ENCODE data around the gene C2CD2L.
"Not testable (repeated sequence)": the region's sequence is repeated elsewhere in the genome, so short reads cannot be mapped to it uniquely, and the experiment has no call there.

Gene C2CD2L

DNA sequence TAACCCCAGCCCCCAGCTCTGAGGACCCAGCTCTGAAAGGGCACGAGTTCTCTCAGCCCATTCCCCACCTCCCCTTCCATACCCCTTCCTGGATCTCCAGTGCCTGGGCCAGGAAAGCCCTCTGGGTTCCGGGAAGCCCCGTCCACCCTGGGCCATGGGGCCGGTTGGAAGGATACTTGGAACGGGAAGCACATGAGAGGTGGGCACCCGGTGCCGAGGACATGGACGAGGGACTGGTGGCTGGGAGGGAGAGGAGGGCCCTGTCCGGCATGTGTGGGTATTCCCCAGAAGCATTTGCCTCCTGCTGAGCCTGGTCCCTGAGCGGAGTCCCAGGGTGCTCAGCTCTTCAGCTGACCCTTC is 9.1 kb downstream of the C2CD2L start:
- no peak for DNase-seq

DNA sequence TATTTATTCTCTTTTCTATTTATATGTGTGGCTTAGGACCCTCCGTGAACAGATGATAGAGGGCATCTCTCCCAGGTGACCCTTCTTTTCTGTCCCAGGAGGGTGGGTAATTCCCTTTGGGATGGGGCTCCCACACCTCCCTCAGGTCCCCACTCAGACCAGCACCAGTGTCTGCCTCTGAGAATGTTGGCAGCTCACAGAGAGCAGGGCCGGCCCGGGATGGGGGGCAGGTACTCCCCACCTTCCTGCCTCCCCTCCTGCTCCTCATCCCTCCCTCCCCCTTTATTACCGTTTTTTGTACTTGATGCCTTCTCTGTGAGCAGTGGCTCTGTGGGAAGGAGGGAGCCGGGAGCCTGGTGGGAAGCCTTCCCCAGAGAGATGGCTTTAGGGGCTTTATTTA is 9.5 kb downstream of the C2CD2L start:
- no peak for DNase-seq

DNA sequence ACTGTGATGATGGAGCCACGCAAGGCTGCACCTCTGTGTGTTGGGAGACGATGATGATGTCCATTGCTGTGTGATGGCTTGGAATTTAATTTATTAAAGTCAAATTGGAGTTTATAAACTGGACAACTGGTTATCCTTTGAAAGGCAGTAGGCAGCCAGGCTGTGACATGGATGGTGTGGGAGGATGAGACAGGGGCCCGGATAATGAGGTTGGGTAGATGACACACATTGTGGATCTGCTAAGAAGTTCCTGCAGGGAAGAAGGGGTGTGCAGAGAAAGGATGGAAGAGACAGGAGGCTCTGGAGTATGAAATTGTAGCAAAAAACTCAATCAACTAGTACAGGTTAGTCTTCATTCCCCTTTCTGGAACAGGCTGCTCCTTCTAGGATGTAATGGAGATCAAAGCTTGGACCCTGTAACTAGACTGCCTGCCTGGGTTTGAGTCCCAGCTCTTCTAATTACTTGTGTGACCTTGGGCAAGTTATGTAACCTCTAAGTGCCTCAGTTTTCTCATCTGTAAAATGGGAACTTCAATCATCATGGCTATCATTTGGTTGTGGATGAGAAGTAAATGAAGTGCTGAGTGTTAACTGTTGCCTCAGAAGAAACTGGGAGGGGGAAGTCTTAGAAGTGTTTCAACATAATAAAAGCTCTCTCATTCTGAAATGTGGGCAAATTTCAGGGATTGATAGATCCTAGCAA is 10.0 kb downstream of the C2CD2L start:
- no peak for DNase-seq

DNA sequence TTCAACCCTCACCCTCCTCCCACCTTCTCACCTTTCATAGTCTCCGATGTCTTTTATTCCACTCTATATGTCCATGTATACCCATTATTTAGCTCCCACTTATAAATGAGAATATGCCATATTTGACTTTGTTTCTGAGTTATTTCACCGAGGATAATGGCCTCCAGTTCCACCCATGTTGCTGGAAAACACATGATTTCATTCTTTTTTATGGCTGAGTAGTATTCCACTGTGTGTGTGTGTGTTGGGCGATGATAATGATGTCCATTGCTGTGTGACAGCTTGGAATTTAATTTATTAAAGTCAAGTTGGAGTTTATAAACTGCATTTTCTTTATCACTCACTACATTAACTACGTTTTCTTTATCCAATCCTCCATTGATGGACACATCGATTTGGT is 11.1 kb downstream of the C2CD2L start:
- no peak for DNase-seq

DNA sequence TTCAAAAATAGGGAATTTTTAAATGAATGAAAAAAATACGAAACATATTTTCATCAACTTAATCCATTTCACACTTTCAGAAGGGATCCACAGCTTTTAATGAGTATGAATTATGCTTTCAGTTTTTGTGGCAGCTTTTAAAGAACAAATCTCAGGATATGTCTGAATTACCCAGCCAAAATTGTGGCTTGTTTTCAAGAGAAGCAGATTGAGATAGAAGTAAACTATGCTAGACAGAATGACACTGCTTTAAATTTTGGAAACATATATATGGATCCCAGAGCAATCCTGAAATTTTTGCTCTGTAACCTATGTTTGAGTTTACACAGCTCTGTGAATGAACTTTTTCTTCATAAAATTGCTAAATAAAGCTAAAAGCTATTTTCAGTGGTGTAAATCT is 11.8 kb downstream of the C2CD2L start:
- DNase-seq, result no peak

DNA sequence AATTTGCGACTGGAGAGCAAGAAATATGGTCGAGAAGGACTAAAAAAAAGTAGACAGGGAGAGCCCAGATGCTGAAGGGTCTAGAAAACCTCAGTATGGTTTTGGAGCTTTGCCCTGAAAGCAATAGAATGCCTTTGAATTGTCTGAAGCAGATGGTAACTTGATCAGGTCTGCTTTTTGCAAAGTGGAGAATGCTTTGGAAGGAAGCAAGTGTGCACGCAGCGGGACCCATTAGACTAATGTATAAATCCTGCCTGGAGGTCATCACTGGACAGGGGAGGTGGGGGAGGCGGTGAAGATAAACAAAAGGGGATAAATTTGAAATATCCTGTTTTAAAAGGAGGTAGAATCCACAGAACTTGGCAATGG is 13.5 kb downstream of the C2CD2L start:
- DNase-seq, result no peak

DNA sequence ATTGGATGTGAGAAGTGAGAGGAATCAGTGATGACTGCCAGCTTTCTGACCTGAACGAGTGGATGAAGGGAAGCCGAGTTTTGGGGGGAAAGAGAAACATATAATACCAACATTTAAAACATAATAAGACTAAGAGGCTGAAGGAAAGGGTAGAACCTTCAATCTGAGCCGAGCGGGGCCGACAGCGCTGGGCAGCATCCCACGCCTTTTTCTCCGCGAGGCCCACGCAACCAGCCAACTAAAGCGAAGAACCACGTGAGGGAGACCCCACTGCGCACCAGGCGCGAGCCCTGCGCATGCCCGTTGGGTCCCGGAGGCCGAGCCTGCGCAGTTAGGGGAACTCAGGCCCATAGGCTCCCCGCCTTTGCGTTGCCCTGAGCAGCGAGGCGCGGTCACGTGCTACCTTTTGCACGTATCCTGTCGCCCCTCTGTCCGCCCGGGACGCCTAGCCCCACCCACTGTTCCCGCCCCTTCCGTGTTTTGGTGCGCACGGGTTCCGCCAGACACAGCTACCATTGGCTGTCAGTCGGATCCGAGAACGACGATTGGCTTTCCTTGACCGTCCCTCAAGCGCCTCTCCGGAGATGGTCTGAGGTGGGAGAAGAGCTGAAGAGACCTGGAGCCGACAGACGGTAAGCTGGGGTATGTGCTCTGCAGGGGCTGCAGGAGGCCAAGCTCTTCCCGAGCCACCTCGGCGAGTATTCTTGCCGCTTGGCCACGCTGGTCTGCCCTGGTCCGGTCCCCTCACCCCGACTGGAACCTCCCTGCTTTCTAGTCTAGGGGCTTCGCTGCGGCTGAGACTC is 14.1 kb downstream of the C2CD2L start, which contains the start of gene HINFP:
HINFP (plus strand) TSS at position 573 of the 803 bp plus-strand sequence. CDS start 5,365 bp downstream, outside the sequence.
- peak; percentile 78 for DNase-seq

DNA sequence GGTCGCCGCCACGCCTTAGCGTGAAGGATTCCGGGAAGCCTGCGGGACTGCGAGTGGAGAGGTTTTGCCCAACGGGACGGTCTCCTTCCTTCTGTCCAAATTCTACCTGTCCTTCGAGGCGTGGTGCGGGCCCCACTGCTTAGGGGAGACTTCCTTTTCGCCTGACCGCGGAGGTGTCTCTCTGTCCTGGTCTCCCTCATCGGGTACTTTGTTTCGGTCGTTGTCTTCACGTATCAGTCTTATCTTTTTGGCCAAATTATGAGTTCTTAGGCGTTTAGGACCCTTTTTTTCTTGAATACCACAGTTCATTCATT is 14.6 kb downstream of the C2CD2L start:
- no peak for DNase-seq

DNA sequence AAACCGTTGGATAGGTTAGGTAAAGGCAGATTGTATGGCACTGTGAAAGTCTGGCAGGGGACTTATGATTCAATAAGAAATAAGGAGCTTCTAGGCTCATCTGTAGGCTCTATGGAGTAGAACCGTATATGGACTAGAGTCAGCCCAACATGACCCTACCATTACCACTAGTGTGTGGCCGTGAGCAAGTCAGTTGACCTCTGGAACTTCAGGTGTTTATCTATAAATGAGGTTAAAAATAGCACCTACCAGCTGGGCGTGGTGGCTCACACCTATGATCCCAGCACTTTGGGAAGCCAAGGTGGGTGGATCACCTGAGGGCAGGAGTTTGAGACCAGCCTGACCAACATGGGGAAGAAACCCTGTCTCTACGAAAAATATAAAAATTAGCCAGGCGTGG is 18.7 kb downstream of the C2CD2L start:
- DNase-seq, result no peak

DNA sequence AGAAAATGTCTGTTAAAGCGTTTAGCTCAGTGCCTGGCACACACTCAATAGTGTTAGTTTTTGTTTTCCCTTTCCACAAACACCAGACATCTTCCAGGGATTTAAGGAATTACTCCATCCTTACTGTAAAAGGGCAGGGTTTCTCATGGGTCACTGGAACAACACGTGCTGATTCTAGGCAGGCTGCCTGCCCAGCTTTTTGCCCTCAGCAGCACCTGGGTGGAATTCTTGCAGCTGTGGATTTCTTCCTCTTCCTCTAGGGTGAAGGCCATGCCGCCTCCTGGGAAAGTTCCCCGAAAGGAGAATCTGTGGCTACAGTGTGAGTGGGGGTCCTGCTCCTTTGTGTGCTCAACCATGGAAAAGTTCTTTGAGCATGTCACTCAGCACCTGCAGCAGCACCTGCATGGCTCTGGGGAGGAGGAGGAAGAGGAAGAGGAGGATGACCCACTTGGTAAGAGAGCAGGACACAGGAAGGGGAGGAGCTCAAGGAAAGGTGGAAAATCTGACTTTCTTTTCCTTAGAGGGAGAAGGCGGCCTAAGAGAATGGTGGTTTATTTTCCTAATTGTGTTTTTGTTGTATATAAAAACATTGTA is 19.6 kb downstream of the C2CD2L start:
- no peak for DNase-seq

DNA sequence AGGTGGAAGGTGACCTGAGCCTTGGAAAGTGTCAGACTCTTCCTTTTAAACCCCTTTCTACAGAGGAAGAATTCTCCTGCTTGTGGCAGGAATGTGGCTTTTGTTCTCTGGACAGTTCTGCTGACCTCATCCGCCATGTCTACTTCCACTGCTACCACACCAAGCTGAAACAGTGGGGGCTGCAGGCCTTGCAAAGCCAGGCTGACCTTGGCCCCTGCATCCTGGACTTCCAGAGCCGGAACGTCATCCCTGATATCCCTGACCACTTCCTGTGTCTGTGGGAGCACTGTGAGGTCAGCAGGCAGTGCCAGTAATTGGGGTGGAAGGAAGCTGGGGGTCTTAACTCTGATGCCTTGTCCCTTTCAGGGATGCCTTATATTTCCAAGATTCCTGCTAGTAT is 23.5 kb downstream of the C2CD2L start:
- DNase-seq, result no peak

DNA sequence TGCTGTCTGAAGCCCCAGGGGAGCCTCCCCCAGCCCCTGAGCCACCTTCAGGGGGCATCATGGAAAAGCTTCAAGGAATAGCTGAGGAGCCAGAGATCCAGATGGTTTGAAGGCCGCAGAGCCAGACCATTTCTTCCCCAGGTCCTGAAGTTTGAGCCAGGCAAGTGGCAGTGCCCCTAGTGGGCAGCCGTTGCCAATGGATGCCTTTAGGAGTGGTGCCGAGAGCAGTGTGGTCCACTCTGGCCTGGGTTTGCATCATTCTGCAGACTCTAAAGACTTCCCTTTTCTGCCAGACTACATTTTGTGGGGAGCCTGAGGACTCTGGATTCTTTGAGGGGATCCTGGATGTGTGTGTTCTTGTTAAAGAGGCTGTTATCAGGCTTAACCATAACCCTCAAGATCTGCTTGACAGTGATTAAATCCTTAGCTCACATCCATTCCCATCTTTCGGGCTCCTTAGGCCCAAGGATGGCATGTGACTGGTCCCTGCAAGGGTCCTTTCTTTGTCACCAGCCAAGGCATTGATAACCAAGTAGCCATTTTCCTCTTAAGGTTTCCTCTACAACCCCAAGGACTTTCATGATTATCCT is 27.3 kb downstream of the C2CD2L start:
- DNase-seq, result no peak

DNA sequence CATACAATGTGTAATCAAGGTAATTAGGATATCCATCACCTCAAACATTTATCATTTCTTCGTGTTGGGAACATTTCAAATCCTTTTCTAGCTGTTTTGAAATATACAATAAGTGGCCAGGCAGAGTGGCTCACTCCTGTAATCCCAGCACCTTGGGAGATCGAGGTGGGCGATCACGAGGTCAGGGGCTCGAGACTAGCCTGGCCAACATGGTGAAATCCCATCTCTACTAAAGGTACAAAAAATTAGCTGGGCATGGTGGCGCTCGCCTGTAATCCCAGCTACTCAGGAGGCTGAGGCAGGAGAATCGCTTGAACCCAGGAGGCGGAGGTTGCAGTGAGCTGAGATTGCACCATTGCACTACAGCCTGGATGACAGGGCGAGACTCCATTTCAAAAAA is 32.1 kb downstream of the C2CD2L start:
- DNase-seq, result not testable (repeated sequence)

DNA sequence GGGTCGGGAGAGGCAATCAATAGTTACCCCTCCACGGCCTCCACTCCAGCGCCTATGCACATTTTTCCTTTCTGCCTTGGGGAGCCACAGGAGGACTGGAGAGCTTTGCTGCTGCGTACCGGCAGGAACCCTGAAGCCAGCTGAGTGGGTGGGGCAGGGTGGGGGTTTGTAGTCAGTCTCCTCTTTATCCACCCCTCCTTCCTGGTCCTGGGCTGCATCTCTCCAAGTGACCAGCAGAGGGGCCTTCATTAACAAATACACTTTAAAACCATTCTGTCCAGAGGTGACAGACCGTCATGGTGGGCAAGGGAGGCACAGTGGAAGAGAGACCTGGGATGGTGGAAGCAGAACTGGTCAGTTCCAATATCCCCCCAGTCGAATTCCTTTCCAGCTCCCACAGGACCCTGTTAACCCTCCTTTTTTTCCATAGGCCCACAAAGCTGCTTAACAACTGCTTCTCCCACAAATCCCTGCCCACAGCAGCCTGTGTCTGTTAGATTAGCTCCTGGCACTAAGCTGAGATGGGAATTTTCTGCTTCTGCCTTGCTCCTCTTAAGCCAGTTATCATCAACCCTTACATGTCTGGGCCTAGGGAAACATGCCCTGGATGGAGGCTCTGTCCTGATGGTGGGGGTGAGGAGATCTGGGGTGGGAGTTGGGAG is 37.8 kb downstream of the C2CD2L start:
- no peak for DNase-seq

DNA sequence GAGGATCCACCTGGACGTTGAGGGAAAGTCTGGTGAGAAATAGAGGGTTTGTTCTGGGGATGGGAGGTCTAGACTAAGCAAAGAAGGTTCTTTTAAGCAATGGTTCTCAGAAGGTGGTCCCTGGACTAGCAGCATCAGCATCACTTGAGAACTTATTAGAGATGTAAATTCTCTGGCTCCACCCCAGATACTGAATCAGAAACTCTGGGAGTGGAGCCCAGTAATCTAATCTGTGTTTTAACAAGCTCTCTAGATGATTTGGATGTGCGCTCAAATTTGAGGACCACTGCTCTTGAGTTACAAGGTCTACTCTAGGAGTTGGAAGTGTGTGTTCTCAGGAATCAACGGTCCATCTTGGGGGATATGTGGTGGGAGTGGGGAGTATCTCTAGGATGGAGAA is 38.4 kb downstream of the C2CD2L start:
- no peak for DNase-seq

DNA sequence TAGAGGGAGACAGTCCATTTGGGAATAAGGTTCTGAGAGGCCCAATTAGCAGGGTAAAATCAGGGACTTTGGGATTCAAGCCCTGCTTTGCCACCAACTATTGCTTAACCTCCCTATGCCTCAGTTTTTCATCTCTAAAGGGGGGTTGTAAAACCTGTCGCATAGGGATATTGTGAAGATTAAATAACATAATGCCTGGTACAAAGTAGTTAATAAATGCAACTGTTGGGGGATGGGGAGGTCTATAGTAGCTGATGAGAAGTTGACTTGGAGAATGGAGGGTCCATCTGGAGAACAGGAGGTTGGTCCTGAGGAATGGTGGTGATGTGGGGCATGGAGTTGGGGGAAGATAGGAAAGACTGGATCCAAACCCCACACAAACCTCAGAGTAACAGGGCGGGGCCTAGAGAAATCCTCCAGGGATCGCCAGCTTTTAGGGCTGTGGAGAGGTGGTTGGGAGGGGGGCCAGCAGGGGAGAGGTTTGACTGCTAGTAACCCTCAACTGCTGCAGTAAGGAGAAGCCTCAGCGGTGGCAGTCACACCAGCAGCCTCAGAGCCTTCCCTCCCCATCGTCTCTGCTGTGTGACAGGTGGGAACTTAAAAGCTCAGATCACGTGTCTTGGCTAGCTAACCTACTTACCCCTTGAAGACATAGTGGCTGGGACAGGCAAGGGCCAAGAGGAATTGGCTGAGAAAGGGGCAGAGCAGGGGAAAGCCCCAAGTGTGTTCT is 40.6 kb downstream of the C2CD2L start:
- DNase-seq, result no peak

DNA sequence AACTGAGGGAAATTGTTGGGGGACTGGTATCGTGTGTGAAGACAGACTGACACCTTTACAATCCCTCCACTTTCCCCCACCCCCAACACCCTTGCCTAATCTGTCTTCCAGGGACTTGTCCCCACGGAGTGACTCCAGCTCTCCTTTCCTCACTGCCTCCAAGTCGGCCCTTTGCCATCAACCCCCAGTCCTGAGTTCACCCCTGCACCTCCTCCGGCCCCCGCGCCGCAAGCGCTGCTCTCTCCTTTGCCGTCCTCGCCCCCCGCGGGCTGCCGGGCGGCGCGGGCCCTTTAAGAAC is 41.5 kb downstream of the C2CD2L start:
- DNase-seq, result no peak

DNA sequence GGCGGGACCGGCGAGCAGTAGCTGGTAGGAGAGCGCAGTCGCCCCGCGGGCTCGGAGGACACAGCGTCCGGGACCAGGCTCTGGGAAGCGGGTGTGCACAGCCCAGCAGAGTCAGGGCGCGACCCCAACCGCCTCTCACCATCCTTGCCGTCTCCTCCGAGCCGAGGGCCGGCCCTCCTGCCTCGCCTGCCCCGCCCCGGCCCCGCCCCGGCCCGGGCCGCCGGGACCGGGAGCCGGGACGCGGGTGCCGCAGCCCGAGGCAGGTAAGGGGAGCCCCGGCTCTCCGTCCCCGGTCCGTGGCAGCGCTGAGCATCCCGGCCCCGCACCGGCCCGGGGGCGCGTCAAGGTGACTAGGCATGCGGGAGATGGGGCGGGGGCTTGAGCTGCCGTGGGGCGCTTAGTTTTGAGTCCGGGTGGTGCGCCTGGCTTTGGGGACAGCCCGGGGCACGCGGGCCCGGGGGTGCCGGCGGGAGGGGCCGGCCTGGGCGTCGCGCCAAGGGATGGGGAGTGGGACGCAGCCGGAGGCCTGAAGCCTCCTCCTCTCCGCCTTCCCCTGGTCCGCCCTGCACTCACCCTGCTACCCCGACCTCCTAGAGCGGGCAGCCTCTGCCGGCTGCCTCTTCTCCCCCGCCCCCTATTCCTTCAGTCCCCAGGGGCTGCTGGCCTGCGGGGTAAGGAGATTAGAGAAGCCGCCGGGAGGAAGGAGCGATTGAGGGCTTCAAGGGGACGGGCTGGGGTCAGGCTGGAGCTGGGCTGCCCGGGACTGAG is 42.1 kb downstream of the C2CD2L start, which contains the start of gene ABCG4:
ABCG4 (plus strand) TSS at position 35 of the 768 bp plus-strand sequence. CDS start 914 bp downstream, outside the sequence.
- DNase-seq, result no peak

DNA sequence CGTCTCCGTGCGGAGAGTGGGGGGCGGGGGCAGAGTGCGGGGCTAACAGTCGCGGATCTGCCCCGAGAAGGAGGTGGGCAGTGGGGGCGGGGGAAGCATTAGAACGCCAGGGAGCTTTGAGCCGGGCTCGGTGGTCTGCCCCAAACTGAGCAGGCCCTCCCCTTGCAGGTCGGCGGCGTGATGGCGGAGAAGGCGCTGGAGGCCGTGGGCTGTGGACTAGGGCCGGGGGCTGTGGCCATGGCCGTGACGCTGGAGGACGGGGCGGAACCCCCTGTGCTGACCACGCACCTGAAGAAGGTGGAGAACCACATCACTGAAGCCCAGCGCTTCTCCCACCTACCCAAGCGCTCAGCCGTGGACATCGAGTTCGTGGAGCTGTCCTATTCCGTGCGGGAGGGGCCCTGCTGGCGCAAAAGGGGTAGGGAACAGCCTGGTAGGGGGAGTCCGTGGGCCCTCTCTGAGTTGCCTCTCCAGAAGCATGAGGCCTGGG is 42.7 kb downstream of the C2CD2L start:
- DNase-seq, result no peak

DNA sequence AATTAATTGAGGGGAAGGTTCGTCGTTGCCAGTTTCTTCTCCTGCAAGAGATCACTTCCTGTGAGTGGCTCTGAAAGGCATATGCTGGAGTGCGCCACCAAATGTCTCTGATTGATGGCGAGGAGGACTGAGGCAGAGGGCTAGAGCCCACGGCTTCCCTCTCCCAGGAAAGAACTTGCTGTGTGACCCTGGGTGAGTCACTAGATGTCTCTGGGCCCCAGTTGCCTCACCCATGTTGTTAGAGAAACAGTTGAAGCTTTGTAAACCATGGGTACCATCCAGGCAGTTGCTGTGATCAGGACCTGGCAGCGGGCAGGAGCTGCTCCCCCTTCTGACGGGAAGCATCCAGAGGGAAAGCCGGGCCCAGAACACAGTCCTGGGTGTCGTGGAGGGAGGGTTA is 44.9 kb downstream of the C2CD2L start:
- no peak for DNase-seq

DNA sequence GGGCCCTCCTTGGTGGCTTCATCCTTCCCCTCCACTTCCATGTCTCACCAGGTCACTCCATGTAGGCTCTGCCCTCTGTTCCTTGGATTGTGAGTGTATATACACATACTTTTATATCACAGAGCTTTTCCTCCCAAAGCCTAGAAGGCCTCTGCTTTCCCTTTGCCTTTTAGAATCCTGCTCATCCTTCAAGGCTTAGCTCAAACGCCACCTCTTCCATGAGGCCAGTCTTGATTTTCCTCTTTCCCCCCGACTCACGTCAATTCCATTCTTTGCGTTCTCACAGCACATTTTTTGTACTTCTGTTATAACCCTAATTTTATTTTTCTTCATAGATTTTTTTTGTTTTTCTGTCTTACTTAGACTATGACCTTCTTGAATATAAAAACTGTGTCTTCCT is 45.5 kb downstream of the C2CD2L start:
- DNase-seq, result no peak
